22Rv1 (cell line): ENCODE measurements around the gene ZNF311.

Experiments
- ZFX ChIP-seq: fragments of 450-650 bp; IDR thresholded peaks from 2 replicates; pipeline ENCODE4 v1.6.1; 2017; ENCODE audit warnings: antibody characterized with exemption, borderline replicate concordance
- TF ChIP-seq, protein P1 (sequence below): fragments of 450-650 bp; IDR thresholded peaks from 2 replicates; pipeline ENCODE4 v1.5.1; 2017; ENCODE audit warnings: mild to moderate bottlenecking

DNA sequence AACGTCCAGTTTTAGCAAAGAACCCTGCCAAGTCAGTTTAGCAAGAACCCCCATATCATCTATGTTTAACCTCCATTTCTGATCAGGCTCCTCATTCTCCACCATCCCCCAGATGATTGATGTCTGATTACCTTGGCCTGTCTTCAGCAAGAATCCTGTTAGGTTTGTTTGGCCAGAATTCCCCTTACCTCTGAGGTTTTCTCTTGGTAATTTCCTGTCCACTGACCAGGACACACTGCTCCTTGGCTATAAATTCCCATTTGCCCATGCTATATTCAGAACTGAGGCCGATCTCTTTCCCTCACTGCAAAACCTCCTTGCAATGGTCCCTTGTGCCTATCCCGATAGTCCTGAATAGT, 27.0 kb downstream of the ZNF311 start:
- TF ChIP-seq, protein P1, sequence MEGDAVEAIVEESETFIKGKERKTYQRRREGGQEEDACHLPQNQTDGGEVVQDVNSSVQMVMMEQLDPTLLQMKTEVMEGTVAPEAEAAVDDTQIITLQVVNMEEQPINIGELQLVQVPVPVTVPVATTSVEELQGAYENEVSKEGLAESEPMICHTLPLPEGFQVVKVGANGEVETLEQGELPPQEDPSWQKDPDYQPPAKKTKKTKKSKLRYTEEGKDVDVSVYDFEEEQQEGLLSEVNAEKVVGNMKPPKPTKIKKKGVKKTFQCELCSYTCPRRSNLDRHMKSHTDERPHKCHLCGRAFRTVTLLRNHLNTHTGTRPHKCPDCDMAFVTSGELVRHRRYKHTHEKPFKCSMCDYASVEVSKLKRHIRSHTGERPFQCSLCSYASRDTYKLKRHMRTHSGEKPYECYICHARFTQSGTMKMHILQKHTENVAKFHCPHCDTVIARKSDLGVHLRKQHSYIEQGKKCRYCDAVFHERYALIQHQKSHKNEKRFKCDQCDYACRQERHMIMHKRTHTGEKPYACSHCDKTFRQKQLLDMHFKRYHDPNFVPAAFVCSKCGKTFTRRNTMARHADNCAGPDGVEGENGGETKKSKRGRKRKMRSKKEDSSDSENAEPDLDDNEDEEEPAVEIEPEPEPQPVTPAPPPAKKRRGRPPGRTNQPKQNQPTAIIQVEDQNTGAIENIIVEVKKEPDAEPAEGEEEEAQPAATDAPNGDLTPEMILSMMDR = no peak
- no peak for TF ChIP-seq ZFX
